Pancreas (tissue), 10 donors: ENCODE measurements around the gene SLC22A31. TPM values are rescaled to one million over a fixed set of nuclear protein-coding genes. Genes with fewer than 3 reads are reported as not detected.
A peak's percentile ranks its signal among the peaks of the same experiment; 100 is the strongest.
"Not testable (repeated sequence)": the region's sequence is repeated elsewhere in the genome, so short reads cannot be mapped to it uniquely, and the experiment has no call there.

Experiments used
- ATAC-seq, 4 donors: fragments of 200-7000 bp; cut with Tn5 transposase; one replicate each; pipeline versions ENCODE4 v1.8.0 to v1.9.1; 2020; ENCODE audit warnings: mild to moderate bottlenecking in 4 of 4, moderate library complexity in 4 of 4
- DNase-seq, 6 donors: peaks; one replicate each; pipeline ENCODE4 v3.0.0-alpha.2; 2020
- FAIRE-seq: peaks from 2 replicates; lab custom pipeline; 2012; peaks lifted over from hg19 to GRCh38; lab: Jason Lieb, UNC
- H3K27ac ChIP-seq, 4 donors: fragments of 200-600 bp; sonication (generic); 1 replicate in 3 of 4; 2 replicates in 1 of 4; pipeline versions ENCODE4 v1.5.0 to v1.8.0; 2020
- H3K27me3 ChIP-seq, 4 donors: fragments of 200-600 bp; one replicate each; pipeline ENCODE4 v1.8.0; 2021
- H3K36me3 ChIP-seq, 3 donors: fragments of 200-600 bp; sonication (generic) in 1 of 3; one replicate each; pipeline versions ENCODE4 v1.5.0 to v1.8.0; 2020 to 2021
- H3K4me1 ChIP-seq, 3 donors: fragments of 200-600 bp; one replicate each; pipeline ENCODE4 v1.8.0; 2021
- H3K4me3 ChIP-seq, 4 donors: fragments of 200-600 bp; sonication (generic) in 2 of 4; one replicate each; pipeline versions ENCODE4 v1.5.0 to v1.8.0; 2020 to 2021
- H3K9me3 ChIP-seq, 4 donors: fragments of 200-600 bp; one replicate each; pipeline ENCODE4 v1.8.0; 2021
- WGBS, 2 donors: extraction: QIAGEN DNeasy Blood & Tissue Kit; methylation state at CpG; one replicate each; pipeline ENCODE4 v1.1.7; 2013; 5-methylcytosine and 5-hydroxymethylcytosine counted together
- intact Hi-C, 3 donors: fragments of 100-400 bp; cut with DNase I; formaldehyde crosslinking; loops; one replicate each; pipeline versions ENCODE4 v1.11.1 to v1.14.2; 2022
- polyA plus RNA-seq, 2 donors: library from polyadenylated mRNA; stranded (reverse); fragments of 200-250 nt; gene quantifications; one replicate each; pipeline ENCODE4 v1.2.3, GENCODE V29; 2013
- total RNA-seq, 6 donors: library from RNA; stranded (reverse); fragmentation: NEBNext Ultra II Directional in 4 of 6; extraction: Animal tissue kit (Norgen Biotek cat#: 25700) in 4 of 6; gene quantifications; one replicate each; pipeline versions ENCODE4 v1.2.1 to v1.2.4, GENCODE V29; 2021 to 2023
- TF ChIP-seq, protein P1 (sequence below), 4 donors: fragments of 200-600 bp; sonication (generic) in 3 of 4; IDR thresholded peaks; one replicate each; pipeline versions ENCODE4 v1.5.0 to v1.8.0; 2021; ENCODE audit warnings: antibody characterized with exemption in 4 of 4
- donor health status: healthy with polysubstance abuse.
- donor health status: DM: no; HTN: no; CAD: no; lungs with moderate emphysema.
- donor health status: DM: no; HTN: no; CAD: no.
- donor health status: control.
- donor health status: control.
- donor health status: Bipolar disorder and iron deficiency.
- donor health status: DM: yes; HTN: yes; CAD: no.
- donor health status: DM: no; HTN: no; CAD: no.
- donor health status: DM: no; HTN: no; CAD: no.
- donor health status: DM: yes; HTN: yes; CAD: no.

SLC22A31 gene
- total RNA-seq (10 to 100 TPM in 4 of 6 donors, 1 to 10 TPM in 1, under 1 TPM in 1; 0.37 to 49.7 (median 39.0) TPM), polyA plus RNA-seq (100 to 1,000 TPM in 1 of 2 donors, 1 to 10 TPM in 1; 3.8 to 131 TPM)

DNA sequence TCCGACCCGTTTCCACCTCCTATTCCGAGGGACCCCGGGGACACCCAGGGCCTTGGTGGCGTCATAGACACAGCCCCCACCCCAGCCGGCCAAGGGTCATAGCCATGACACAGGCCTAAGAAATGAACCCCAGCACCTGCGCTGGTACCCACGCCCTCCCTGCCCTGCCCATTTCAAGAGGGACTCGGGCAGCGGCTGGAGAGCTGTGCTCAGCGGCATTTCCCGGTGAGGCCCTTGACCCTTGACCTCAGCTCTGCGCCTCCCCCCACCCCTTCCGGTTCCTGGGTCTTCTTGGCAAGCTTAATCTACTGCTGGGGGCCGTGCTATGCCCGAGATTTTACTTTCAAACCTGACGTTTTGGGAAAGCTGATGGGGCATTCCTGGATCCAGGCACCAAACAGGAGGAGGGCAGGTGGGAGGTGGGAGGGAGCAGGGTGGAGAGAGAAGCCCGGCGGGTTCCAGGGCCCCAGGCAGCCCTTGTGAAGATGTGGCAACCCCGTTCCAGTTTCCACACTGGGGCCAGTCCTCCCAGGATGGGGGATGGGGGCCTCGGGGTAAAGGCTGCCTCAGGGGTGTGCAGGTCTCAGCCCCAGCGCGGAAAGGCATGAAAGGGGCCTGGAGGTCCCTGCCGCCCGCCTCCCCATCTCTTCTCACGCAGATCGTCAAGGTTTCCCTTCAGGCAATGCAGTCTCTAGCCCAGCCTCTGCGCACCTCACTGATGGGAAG is at the start of gene SLC22A31:
TSS of gene SLC22A31 (minus strand) at position 414 of the 726 bp plus-strand sequence. CDS start at position 378, 36 bp downstream.
- H3K4me3 ChIP-seq: peak within 1 kb of the TSS; percentile 15 to 47 (median 25)
- no peaks in the 10 kb centered on the region for H3K9me3 ChIP-seq
- intact Hi-C loops: no loop called here
- DNase-seq (peak; percentile 42 to 84 (median 55)), ATAC-seq (peak in 2 of 4 donors; percentile 7 to 9), FAIRE-seq (no peak)
- no peaks in the 10 kb centered on the region for H3K4me1 ChIP-seq
- H3K27ac ChIP-seq: no peak within 1 kb of the TSS
- no peaks in the 10 kb centered on the region for H3K36me3 ChIP-seq
- TF ChIP-seq, protein P1, sequence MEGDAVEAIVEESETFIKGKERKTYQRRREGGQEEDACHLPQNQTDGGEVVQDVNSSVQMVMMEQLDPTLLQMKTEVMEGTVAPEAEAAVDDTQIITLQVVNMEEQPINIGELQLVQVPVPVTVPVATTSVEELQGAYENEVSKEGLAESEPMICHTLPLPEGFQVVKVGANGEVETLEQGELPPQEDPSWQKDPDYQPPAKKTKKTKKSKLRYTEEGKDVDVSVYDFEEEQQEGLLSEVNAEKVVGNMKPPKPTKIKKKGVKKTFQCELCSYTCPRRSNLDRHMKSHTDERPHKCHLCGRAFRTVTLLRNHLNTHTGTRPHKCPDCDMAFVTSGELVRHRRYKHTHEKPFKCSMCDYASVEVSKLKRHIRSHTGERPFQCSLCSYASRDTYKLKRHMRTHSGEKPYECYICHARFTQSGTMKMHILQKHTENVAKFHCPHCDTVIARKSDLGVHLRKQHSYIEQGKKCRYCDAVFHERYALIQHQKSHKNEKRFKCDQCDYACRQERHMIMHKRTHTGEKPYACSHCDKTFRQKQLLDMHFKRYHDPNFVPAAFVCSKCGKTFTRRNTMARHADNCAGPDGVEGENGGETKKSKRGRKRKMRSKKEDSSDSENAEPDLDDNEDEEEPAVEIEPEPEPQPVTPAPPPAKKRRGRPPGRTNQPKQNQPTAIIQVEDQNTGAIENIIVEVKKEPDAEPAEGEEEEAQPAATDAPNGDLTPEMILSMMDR (IDR thresholded peaks at IDR 0.05): no peak
- no peaks in the 10 kb centered on the region for H3K27me3 ChIP-seq
- WGBS, 2 donors: 19 to 21% methylated on average over 28 of the region's 28 CpGs

DNA sequence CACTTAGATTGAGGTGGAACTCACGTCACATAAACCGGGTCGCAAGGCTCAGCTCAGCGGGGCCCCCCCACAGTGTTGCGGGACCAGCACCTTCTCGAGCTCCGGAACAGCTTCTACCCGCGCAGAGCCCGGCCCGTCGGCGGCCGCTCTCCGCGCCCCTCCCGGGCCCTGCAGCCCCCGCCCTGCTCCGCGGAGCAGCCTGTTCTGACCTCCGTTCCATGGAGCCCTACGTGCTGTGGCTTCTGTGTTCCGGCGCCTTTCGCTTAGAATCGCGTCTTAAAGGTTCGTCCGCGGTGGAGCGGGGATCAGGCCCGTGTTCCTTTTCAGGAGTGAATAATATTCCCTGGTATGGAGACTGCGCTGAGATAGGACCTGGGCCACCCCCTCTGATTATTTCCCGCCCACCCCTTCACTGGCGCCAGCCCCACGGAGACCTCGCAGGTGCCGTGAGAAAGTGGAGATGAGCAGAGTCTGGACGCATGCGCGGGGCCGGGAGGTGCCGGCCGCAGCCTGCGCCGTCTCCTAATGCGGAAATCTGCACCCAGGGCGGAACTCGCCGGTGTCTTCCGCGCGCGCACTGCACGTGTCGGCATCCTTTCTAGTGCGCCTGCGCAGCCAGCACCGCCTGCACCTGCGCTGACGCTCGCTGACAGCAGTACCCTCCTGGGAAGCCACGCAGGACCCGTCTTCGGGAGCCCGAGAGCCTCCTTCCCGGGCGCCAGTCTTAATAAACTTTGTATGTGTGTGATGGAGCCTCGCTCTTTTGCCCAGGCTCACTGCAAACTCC is 48.1 kb upstream of the SLC22A31 start:
- ATAC-seq: no peak
- intact Hi-C loops: no loop called here
- WGBS, 2 donors: 52 to 56% methylated on average over 52 to 69 of the region's 69 CpGs
- Histone ChIP-seq H3K9me3 (no peaks in the 10 kb centered on the region), H3K27me3 (no peaks in the 10 kb centered on the region), H3K4me3 (peak overlapping the region; percentile 26 to 59 (median 34)), H3K36me3 (no peaks in the 10 kb centered on the region), H3K27ac (no peak overlapping the region), H3K4me1 (peaks cover 0 to 4% (median 0%) of the 10 kb centered on the region in 3 donors)
- TF ChIP-seq, protein P1 (IDR thresholded peaks at IDR 0.05): no peak
- peak in 2 of 6 donors; percentile 27 to 37 for DNase-seq
- no peak for FAIRE-seq

DNA sequence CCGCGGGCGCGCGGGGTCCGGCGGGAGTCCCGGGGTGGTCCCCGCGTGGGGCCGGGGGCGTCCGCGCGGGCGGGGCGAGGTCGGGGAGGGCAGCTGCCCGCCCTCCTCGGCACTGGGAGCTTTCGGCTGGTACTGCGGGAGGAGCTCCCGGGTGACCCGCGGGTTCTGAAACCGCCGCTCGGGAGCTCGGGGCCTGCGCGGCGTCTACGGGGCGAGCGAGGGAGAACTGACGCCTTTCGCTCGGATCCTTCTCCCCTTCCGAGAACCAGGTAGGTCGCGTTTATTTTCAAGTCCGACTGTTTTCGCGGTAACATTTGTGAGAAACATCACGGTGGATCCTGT is 47.4 kb upstream of the SLC22A31 start:
- H3K27ac ChIP-seq, H3K4me1 ChIP-seq, FAIRE-seq, H3K27me3 ChIP-seq, DNase-seq, H3K36me3 ChIP-seq, H3K9me3 ChIP-seq, intact Hi-C loops: not testable (repeated sequence)
- H3K4me3 ChIP-seq: peak overlapping the region; percentile 26 to 59 (median 34)
- ATAC-seq: peak; percentile 15 to 59 (median 38)
- WGBS, 2 donors: 1 to 2% methylated on average over 41 to 45 of the region's 45 CpGs

DNA sequence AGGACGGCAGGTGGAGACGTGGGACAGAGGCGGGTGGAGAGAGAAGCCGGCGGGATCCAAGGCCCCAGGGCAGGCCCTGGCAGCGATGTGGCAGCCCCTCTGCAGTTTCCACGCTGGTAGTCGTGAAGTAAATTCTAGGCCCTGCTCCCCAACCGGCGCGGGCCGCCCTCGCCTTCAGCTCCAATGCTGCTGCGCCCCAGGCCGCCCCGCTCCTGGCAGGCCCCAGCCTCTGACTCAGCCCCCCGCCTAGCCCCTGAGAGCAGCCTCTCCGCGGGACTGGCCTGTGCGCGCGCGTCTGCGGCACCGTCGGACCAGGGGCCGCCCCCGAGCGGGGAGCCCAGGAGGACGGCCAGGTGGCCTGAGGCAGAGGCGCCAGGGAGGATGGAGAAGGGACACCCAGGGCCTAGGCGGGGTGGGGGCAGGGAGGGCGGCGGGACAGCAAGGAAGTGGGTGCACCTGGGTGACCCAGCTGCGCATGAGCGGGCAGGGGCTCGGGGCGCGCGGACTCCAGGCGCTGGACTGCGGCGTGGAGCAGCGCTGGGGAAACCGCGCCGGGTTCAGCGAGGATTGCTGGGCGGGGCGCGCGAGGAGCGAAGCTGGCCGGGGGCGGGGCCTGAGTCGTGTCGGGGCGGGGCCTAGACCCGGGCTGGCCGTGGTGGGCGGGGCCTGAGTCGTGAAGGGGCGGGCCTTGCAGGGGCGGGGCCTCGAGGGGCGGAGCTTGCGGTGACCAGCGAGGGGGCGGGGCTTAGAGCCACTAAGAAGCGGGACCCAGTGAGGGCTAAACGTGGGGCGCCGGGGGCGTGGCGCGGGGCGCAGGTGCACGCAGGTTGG is 46.8 kb upstream of the SLC22A31 start:
- intact Hi-C loops: no loop called here
- WGBS, 2 donors: 3% methylated on average over 25 to 78 of the region's 78 CpGs
- Histone ChIP-seq H3K9me3 (no peaks in the 10 kb centered on the region), H3K4me3 (peak overlapping the region; percentile 26 to 59 (median 40)), H3K36me3 (no peaks in the 10 kb centered on the region), H3K4me1 (peaks cover 0 to 4% (median 0%) of the 10 kb centered on the region in 3 donors), H3K27ac (no peak overlapping the region), H3K27me3 (no peaks in the 10 kb centered on the region)
- TF ChIP-seq, protein P1 (IDR thresholded peaks at IDR 0.05): no peak
- ATAC-seq: peak; percentile 96 to 99 (median 97)
- no peak for FAIRE-seq
- DNase-seq: peak; percentile 82 to 100 (median 95)
